ENCODE measurements around the gene AATF. TPM values are rescaled to one million over a fixed set of nuclear protein-coding genes. Genes with fewer than 3 reads are reported as not detected.

The AATF gene
- total RNA-seq, 1 experiment from 2014 or later, result 61.0 TPM

DNA sequence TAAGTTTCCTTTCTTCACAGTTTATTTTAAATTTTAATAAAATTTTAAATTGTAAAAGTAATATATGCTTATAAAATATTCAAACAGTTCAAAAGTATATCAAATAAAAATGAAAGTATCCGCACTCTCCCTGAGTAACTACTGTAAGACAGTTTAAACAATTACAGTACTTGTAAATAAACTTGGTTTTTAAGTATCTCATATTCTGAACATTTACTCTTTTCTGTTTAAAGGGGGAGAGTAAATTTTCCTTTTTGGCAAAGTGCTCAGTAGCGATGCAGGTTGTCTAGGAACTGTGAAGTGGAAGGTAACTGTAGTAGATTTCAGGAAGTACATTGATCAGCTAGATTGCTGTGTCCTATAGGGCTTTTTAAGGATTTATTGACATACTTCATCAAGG, 28.8 kb downstream of the AATF start:
- ATAC-seq (no peak), DNase-seq (ENCODE audit: low spot score) (no peak)
- POLR2A ChIA-PET, result no interaction called here
- Mint-ChIP-seq H3K27me3 (ENCODE audit: low read depth) (no peaks in the 10 kb centered on the region), H3K27ac (peak overlapping the region; percentile 48; the same call in 1 of the 2 replicates), H3K36me3 (0 out of 2 replicates have a peak, but pooled peaks cover 3% of the 10 kb centered on the region), H3K4me3 (no peak overlapping the region), H3K4me1 (peaks cover 23% of the 10 kb centered on the region), H3K9me3 (no peaks in the 10 kb centered on the region)
- TF ChIP-seq ZNF317 (CRISPR knock-in tag; IDR thresholded peaks at IDR 0.05; ENCODE audit: borderline replicate concordance, low read depth) (no peak), TEAD1 (CRISPR knock-in tag; IDR thresholded peaks at IDR 0.05) (no peak), ZNF232 (CRISPR knock-in tag; IDR thresholded peaks at IDR 0.05) (no peak), HMGA2 (CRISPR knock-in tag; IDR thresholded peaks at IDR 0.05) (no peak), NFATC4 (CRISPR knock-in tag; IDR thresholded peaks at IDR 0.05) (no peak), ZNF396 (CRISPR knock-in tag; IDR thresholded peaks at IDR 0.05; ENCODE audit: borderline replicate concordance) (no peak), NR2C2 (CRISPR knock-in tag; IDR thresholded peaks at IDR 0.05) (no peak), ZNF281 (CRISPR knock-in tag; IDR thresholded peaks at IDR 0.05) (no peak), TP53 (CRISPR knock-in tag; IDR thresholded peaks at IDR 0.05) (no peak)
- TF ChIP-seq, protein P1, sequence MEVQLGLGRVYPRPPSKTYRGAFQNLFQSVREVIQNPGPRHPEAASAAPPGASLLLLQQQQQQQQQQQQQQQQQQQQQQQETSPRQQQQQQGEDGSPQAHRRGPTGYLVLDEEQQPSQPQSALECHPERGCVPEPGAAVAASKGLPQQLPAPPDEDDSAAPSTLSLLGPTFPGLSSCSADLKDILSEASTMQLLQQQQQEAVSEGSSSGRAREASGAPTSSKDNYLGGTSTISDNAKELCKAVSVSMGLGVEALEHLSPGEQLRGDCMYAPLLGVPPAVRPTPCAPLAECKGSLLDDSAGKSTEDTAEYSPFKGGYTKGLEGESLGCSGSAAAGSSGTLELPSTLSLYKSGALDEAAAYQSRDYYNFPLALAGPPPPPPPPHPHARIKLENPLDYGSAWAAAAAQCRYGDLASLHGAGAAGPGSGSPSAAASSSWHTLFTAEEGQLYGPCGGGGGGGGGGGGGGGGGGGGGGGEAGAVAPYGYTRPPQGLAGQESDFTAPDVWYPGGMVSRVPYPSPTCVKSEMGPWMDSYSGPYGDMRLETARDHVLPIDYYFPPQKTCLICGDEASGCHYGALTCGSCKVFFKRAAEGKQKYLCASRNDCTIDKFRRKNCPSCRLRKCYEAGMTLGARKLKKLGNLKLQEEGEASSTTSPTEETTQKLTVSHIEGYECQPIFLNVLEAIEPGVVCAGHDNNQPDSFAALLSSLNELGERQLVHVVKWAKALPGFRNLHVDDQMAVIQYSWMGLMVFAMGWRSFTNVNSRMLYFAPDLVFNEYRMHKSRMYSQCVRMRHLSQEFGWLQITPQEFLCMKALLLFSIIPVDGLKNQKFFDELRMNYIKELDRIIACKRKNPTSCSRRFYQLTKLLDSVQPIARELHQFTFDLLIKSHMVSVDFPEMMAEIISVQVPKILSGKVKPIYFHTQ (CRISPR knock-in tag; IDR thresholded peaks at IDR 0.05), result no peak
- CTCF ChIA-PET, result no interaction called here

DNA sequence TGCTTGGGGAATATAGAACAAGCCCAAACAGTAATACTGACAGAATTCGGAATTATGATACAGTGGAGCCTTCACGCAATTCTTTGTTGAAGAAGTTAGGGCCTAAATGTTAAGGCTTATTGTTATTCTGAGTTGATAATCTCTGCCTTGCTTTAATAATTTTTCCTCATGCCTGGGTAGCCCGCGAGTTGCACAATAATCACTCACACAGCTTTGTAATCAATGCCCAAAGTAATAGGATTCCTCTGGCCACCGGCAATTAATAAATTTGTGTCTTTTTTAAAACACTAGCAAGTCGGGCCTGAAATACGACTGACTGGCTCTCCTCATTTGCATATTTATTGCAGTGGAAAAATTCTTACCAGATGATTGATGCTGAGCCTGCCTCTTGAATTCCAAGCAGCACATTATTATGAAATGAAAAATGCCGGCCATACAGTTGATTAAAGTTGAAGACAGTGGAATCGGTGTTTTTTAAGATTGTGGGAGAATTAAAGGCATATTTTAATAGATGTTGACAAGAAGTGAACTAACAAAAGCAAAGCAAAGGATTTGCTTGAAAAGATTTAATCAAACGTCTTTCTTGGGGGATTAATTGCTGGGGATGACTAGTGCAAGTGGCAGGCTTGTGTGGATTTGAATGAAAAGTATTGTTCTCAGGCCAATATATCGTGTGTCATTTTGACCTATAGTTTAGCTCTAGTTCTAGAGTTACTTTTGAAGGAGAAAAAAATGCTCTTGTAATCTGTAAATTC, 30.2 kb downstream of the AATF start:
- H3K4me1 Mint-ChIP-seq, result peaks cover 15% of the 10 kb centered on the region; the same call in 1 of the 2 replicates
- 0 out of 2 replicates have a peak overlapping the region, but pooled peaks have one; percentile 29 for H3K27ac Mint-ChIP-seq
- no peaks in the 10 kb centered on the region for H3K9me3 Mint-ChIP-seq
- no peak overlapping the region for H3K4me3 Mint-ChIP-seq
- POLR2A ChIA-PET, result no interaction called here
- H3K36me3 Mint-ChIP-seq, result 0 out of 2 replicates have a peak, but pooled peaks cover 3% of the 10 kb centered on the region
- no peak for TF ChIP-seq ZNF416 (CRISPR knock-in tag; IDR thresholded peaks at IDR 0.05)
- TF ChIP-seq ERG (CRISPR knock-in tag; IDR thresholded peaks at IDR 0.05), result no peak
- no peak for TF ChIP-seq MYBL2 (CRISPR knock-in tag; IDR thresholded peaks at IDR 0.05)
- no peak for TF ChIP-seq ZNF671 (CRISPR knock-in tag; IDR thresholded peaks at IDR 0.05)
- no peak for TF ChIP-seq ATF1 (CRISPR knock-in tag; IDR thresholded peaks at IDR 0.05)
- TF ChIP-seq NFE2L1 (CRISPR knock-in tag; IDR thresholded peaks at IDR 0.05), result no peak
- no peak for TF ChIP-seq ZNF423 (CRISPR knock-in tag; IDR thresholded peaks at IDR 0.05)
- no peak for TF ChIP-seq NFATC4 (CRISPR knock-in tag; IDR thresholded peaks at IDR 0.05)
- TF ChIP-seq ZBTB21 (CRISPR knock-in tag; IDR thresholded peaks at IDR 0.05; ENCODE audit: borderline replicate concordance), result no peak
- TF ChIP-seq, protein P2, sequence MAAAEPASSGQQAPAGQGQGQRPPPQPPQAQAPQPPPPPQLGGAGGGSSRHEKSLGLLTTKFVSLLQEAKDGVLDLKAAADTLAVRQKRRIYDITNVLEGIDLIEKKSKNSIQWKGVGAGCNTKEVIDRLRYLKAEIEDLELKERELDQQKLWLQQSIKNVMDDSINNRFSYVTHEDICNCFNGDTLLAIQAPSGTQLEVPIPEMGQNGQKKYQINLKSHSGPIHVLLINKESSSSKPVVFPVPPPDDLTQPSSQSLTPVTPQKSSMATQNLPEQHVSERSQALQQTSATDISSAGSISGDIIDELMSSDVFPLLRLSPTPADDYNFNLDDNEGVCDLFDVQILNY (CRISPR knock-in tag; IDR thresholded peaks at IDR 0.05), result no peak
- no peak for TF ChIP-seq SP1 (CRISPR knock-in tag; conservative IDR thresholded peaks at IDR 0.05)
- TF ChIP-seq, protein P3, sequence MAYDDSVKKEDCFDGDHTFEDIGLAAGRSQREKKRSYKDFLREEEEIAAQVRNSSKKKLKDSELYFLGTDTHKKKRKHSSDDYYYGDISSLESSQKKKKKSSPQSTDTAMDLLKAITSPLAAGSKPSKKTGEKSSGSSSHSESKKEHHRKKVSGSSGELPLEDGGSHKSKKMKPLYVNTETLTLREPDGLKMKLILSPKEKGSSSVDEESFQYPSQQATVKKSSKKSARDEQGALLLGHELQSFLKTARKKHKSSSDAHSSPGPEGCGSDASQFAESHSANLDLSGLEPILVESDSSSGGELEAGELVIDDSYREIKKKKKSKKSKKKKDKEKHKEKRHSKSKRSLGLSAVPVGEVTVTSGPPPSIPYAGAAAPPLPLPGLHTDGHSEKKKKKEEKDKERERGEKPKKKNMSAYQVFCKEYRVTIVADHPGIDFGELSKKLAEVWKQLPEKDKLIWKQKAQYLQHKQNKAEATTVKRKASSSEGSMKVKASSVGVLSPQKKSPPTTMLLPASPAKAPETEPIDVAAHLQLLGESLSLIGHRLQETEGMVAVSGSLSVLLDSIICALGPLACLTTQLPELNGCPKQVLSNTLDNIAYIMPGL (CRISPR knock-in tag; IDR thresholded peaks at IDR 0.05), result no peak
- TF ChIP-seq NR2C2 (CRISPR knock-in tag; IDR thresholded peaks at IDR 0.05), result no peak
- TF ChIP-seq ELF4 (CRISPR knock-in tag; IDR thresholded peaks at IDR 0.05; ENCODE audit: low read depth), result no peak
- TF ChIP-seq, protein P4, sequence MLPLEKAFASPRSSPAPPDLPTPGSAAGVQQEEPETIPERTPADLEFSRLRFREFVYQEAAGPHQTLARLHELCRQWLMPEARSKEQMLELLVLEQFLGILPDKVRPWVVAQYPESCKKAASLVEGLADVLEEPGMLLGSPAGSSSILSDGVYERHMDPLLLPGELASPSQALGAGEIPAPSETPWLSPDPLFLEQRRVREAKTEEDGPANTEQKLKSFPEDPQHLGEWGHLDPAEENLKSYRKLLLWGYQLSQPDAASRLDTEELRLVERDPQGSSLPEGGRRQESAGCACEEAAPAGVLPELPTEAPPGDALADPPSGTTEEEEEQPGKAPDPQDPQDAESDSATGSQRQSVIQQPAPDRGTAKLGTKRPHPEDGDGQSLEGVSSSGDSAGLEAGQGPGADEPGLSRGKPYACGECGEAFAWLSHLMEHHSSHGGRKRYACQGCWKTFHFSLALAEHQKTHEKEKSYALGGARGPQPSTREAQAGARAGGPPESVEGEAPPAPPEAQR (CRISPR knock-in tag; IDR thresholded peaks at IDR 0.05), result no peak
- no peak for TF ChIP-seq ZNF219 (CRISPR knock-in tag; IDR thresholded peaks at IDR 0.05; ENCODE audit: borderline replicate concordance)
- TF ChIP-seq SOX15 (CRISPR knock-in tag; IDR thresholded peaks at IDR 0.05), result no peak
- ATAC-seq, result no peak
- H3K27me3 Mint-ChIP-seq (ENCODE audit: low read depth), result no peaks in the 10 kb centered on the region
- CTCF ChIA-PET, result no interaction called here
- no peak for DNase-seq (ENCODE audit: low spot score)

Measured in WTC11 (cell line).